ENCODE measurements around the gene SUSD2.

Gene SUSD2

GRCh38 chr22:24153959-24154358, 27.3 kb upstream of the SUSD2 start:
- no peak for DNase-seq (ENCODE audit: low read depth)

DNA sequence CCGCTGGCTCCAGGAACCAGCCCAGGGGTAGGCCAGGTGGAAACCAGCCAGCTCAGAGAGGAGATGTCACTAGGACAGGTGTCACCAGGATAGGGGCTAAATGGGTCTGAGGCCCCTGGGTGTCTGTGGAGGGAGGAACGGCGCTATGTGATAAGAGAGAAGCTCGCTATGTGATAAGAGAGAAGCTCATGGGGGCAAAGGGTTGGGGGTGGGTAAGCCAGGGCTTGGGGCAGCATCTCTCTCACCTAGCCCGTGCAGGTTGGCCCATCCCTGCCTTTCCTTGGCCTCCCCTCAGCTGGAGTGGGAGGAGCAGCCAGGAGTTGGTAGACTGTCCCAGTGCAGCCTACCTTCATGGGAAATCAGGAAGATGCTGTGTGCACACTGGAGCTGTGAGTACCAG, 26.5 kb upstream of the SUSD2 start:
- no peak for DNase-seq (ENCODE audit: low read depth)

GRCh38 chr22:24155627-24156140, 25.6 kb upstream of the SUSD2 start:
- no peak for DNase-seq (ENCODE audit: low read depth)

DNA sequence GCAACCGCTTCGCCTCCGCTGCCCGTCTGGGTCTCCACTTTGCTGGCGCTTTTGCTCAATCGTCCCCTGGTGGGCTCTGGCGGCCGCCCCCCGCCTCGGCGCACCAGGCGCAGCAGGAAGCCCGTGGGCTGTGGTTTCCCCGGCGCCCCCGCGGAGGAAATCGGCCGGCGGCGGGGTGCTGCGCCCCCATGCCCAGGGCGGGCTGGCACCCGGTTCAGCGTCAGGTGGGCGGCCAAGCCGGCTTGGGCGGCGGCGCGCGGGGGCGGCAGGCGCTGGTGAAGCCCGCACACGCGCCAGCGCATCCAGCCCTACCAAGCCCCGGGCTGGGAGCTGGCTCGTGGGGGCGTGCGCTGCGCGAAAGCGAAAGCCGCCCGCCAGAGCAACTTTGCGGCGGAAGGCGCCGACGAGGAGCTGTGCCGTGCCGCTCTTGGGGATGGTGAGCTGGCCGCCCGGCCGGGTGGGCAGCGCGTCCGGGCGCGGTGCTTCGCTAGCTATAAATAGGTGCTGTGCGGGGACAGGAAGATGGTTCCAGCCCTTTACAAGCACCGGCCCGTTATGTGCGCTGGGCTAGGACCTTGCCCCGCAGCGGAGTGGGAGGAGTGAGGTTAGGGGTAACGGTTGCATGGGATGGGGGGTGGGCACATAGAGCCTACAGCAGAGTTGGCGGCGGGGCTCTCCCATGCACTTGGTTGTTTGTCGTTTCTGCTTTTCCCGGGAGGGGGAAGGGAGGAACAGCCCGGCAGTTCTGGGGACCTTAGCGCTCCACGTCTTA, 25.0 kb upstream of the SUSD2 start:
- peak; percentile 55 for DNase-seq (ENCODE audit: low read depth)

DNA sequence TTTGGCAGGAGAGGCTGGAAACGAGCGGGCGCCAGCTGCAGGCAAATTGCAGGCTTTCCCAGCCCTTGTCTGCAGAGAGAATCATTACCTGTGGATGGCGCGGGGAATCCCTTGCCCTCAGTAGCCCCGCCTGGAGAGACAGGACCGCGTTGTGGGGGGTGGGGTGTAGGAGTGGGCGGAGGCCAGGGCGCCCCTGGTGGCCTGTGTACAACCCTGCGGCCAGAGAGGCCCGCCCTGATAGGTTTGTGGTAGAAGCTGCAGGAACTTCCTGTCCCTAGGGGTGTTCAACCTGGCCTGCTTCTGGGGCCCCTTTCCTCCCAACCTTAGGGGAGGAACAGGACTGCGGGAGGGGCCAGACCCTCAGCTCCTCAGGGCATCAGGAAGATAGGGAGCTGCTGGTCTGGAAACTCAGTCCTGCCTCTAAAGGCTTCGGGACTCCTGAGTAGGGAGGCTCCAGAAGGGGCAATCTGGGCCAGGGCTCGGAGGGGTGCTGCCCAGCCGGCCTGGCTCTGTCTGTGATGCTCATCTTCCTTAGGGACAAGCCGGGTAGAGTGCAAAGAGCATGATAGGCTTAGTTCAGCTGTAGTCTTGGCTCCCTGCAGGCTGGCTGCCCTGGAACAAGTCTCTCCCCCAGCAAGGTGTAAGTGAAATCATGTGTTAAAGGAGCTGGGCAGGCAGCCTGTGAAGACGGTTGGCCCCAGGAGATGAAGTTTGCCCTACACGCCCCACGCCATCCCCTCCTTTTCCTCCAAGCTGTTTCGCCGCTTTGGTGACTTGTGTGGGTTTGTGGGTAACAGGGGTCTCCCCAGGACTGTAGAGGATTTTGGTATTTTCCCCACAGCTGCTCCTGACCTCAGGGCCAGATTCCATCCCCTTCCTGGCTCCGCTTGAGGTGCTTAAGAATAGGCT, 24.1 kb upstream of the SUSD2 start:
- peak; percentile 77 for DNase-seq (ENCODE audit: low read depth)

DNA sequence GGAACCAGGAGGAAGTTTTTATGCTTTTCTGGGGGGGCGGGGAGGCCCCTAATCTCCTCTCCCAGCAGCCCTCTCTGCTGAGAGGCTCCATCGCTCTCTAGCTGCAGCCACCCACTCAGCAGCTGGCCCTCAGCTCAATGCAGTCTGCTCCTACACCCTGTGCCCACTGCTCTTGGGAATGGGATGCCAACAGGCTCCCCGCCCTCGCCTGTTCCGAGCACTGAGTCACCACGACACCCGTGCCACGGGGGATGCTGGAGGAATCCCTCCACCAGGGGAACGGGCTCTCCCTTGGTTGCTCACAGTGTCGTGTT, 23.5 kb upstream of the SUSD2 start:
- no peak for DNase-seq (ENCODE audit: low read depth)

- no peak for DNase-seq (ENCODE audit: low read depth)
These were observed 21.6 kb upstream of the SUSD2 start for GRCh38 chr22:24159650-24160049.

DNA sequence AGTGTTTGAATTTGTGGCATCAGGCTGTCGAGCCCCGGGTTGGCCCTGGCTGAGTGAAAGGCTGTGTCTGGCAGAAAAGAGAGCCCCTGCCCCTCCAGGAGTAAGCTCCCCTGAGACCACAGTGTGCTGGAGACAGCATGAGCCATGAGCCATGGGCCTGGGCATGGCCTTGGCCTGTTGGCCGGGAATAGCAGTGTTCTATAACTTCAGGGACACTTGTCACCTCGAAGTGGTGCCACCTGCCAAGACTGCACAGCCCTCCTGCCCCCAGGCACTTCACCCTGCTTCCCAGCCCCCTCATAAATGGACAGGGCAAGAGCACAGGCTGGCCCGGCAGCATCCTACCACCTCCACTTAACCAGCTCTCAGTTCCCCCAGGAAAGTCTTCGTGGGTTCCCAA, 20.7 kb upstream of the SUSD2 start:
- no peak for DNase-seq (ENCODE audit: low read depth)

- DNase-seq (ENCODE audit: low read depth): no peak
These were observed 19.8 kb upstream of the SUSD2 start for GRCh38 chr22:24161485-24161884.

DNA sequence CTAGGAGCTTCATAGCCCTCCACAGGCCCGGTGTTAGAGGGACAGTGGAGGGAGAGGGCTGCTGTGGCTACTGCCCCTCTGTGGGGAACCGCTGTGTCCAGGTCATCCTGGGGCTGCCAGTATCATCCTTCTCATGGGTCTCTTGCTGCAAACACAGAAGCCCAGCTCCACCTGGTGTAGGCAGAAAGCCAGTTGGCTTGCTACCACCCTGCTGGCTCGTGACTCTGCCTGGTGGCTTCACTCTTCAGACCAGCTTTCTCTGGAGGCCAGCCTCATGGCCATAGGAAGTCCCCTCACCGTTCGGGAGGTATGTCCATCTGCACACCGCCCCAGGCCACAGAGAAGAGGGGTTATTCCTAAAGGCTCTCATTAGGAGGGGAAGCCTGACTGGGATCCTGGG, 19.4 kb upstream of the SUSD2 start:
- no peak for DNase-seq (ENCODE audit: low read depth)

DNA sequence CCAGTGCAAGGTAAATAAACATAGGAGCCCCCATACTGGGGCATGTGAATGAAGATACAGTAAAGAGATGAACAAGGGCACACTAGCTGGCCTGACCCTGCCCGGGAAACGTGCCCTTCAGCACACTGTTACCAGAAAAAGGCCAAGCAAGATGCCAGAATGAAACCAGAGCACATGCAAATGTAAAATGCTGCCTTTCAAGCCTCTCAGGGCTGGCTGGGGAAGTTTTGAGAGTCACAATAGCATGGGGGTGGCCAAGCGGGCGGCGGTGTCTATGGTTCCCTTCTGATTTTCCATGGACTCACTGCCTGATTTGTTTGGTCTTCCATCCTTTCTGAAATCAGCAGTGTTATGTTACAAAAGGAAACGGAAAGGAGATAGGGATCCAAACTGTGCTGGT, 18.9 kb upstream of the SUSD2 start:
- no peak for DNase-seq (ENCODE audit: low read depth)

- no peak for DNase-seq (ENCODE audit: low read depth)
These were observed 17.0 kb upstream of the SUSD2 start for GRCh38 chr22:24164243-24164642.

GRCh38 chr22:24164940-24165339, 16.3 kb upstream of the SUSD2 start:
- no peak for DNase-seq (ENCODE audit: low read depth)

GRCh38 chr22:24165673-24166072, 15.6 kb upstream of the SUSD2 start:
- no peak for DNase-seq (ENCODE audit: low read depth)

DNA sequence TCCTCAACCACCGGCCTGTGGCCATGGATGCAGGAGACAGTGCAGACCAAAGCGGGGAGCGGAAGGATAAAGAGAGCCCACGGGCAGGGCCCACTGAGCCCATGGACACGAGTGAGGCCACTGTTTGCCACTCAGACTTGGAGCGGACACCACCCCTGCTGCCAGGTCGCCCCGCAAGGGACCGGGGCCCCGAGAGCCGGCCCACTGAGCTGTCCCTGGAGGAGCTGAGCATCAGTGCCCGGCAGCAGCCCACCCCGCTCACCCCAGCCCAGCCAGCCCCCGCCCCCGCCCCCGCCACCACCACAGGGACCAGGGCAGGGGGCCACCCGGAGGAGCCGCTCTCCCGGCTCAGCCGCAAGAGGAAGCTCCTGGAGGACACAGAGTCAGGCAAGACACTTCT, 14.5 kb upstream of the SUSD2 start:
- DNase-seq (ENCODE audit: low read depth): no peak

GRCh38 chr22:24169439-24170058, 11.7 kb upstream of the SUSD2 start:
- DNase-seq (ENCODE audit: low read depth): no peak

DNA sequence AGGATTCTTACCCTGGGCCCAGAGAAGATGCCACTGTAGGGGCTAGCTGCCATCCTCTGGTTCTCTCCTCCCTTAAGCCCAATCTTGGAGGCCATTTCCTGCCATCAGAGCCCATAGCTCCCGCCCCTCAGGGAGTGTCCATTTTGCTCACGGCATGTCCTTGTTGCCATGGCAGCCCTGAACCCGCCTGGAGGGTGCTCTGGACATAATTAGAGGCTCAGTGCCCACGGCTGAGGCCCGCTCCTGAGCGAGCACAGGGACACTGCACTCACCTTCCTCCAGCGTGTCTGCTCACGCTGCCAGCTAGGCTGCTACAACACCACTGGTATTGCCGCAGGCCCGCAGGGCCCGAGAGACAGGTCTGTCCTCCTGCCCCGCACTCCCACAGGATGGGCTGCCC, 11.1 kb upstream of the SUSD2 start:
- DNase-seq (ENCODE audit: low read depth): no peak

DNA sequence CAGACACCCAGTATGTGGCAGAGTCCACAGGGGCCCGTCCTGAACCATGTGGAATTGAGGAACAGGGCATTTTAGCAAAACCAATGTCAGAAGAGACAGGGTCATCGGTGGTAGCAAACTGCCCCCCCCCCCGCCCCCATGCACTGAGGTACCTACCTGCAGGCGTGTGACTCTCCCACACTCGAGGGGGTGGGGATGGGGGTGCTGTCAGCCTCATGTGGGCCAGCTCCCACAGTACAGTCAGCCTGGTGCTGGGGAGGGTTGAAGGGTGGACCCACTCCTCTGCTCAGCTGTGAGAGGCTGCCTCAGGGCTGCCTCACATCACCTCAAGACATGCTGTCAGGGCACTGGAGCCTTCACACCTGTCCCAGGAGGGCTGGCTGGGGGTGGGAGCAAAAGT, 10.7 kb upstream of the SUSD2 start:
- no peak for DNase-seq (ENCODE audit: low read depth)

GRCh38 chr22:24171822-24172221, 9.5 kb upstream of the SUSD2 start:
- DNase-seq (ENCODE audit: low read depth): no peak

GRCh38 chr22:24175160-24175808, 6.0 kb upstream of the SUSD2 start:
- peak; percentile 47 for DNase-seq (ENCODE audit: low read depth)

- no peak for DNase-seq (ENCODE audit: low read depth)
These were observed 5.2 kb upstream of the SUSD2 start for GRCh38 chr22:24176040-24176439.

DNA sequence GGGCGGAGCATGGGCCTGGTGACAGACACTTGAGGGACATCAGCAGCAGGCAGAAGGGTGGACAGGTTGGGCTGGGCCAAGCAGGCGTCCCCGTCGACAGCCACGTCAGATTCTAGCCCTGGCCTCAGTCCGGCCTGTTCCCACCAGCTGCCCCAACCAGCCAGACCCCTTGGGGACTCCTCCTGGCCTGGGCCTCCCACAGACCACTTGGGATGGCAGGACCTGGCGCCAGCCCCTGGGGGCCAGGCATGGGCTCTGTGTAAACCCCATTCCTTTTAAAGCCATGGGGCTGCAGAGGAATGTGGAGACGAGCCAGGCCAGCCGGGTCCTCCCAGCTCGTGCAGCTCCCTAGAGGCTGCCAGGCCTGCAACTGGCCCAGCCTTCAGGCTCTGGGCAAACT, 4.7 kb upstream of the SUSD2 start:
- no peak for DNase-seq (ENCODE audit: low read depth)

All from activated gamma-delta T cell treated with anti-CD3 and anti-CD28 coated beads, Interleukin-2, amount 50 U/mL, for 16 hours (primary cell).